ENCODE results near the gene CLCN6. TPM values are rescaled to one million over a fixed set of nuclear protein-coding genes. Genes with fewer than 3 reads are reported as not detected.

Gene CLCN6
- total RNA-seq, 1 experiment from 2014 or later, result 6.1 TPM

DNA sequence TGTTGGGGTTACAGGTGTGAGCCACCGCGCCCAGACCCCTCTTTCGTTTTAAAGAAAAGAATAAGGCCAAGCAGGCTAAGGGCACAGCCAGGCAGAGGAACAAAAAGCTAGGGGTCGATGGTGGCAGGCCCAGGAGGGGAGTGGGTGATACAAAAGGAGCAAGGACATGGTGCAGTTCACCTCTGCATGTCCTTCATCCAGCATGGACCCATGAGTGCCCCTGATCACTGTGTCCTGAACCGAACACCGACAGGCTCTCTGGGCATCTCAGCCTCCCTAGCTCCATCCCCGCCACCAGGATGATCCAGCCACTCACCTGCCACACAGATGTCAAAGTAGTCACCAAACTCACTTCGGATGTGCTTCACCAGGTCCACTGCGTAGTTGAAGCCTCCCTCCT lies 6.1 kb upstream of the CLCN6 start:
- Histone ChIP-seq H3K4me1 (ENCODE audit: insufficient read depth, low read length) (peaks cover 29% of the 10 kb centered on the region), H2AFZ (ENCODE audit: low read length) (no peak overlapping the region), H3K79me2 (ENCODE audit: low read length) (no peaks in the 10 kb centered on the region), H3K27me3 (ENCODE audit: low read length) (no peaks in the 10 kb centered on the region), H3K36me3 (ENCODE audit: low read depth, low read length) (no peaks in the 10 kb centered on the region), H3F3A (ENCODE audit: low read length, unreplicated experiment) (no peaks in the 10 kb centered on the region), H3K9me3 (ENCODE audit: low read length) (no peaks in the 10 kb centered on the region), H3K4me2 (ENCODE audit: low read length) (no peak overlapping the region), H3K9me2 (replicated peaks; ENCODE audit: low read length) (no peaks in the 10 kb centered on the region), H4K20me1 (ENCODE audit: low read length) (no peaks in the 10 kb centered on the region), H3K9ac (ENCODE audit: low read length) (no peak overlapping the region), H3K4me3 (ENCODE audit: low read length) (no peak overlapping the region), H3K27ac (ENCODE audit: low read length) (no peak overlapping the region)
- DNase-seq (no peak), ATAC-seq (no peak)
- CTCF ChIA-PET, result no interaction called here
- POLR2A ChIA-PET (ENCODE audit: unreplicated experiment), result no interaction called here
- intact Hi-C loops (cut with micrococcal nuclease), result no loop called here
- BruUV-seq (replicated peaks), result no TSS peak
- TF ChIP-seq EZH2phosphoT487 (IDR thresholded peaks at IDR 0.05; ENCODE audit: borderline replicate concordance, low read length), result no peak

DNA sequence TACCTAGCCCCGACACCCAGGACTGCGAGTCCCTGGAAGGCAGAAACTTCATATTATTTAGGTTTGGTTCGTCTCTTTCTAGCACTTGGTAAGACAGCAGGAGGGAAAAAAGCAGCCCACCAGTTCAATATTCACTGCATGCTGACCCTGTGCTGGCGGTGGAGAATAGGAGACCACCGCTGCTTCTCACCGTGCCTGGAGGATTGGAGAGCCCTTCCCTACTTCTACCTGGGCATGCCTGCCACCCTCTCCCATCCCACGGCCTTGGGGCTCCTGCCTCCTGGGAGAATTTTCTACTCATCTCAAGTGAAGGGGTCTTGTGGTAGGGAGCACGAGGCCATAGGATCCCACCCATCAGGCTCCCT lies 5.6 kb upstream of the CLCN6 start:
- no peaks in the 10 kb centered on the region for H3K27me3 ChIP-seq (ENCODE audit: low read length)
- ChIA-PET CTCF (no interaction called here), POLR2A (ENCODE audit: unreplicated experiment) (no interaction called here)
- intact Hi-C loops (cut with micrococcal nuclease), result no loop called here
- TF ChIP-seq EZH2phosphoT487 (IDR thresholded peaks at IDR 0.05; ENCODE audit: borderline replicate concordance, low read length) (no peak), EZH2 (IDR thresholded peaks at IDR 0.05; ENCODE audit: low read length, unreplicated experiment) (no peak)
- TF ChIP-seq, protein P1, sequence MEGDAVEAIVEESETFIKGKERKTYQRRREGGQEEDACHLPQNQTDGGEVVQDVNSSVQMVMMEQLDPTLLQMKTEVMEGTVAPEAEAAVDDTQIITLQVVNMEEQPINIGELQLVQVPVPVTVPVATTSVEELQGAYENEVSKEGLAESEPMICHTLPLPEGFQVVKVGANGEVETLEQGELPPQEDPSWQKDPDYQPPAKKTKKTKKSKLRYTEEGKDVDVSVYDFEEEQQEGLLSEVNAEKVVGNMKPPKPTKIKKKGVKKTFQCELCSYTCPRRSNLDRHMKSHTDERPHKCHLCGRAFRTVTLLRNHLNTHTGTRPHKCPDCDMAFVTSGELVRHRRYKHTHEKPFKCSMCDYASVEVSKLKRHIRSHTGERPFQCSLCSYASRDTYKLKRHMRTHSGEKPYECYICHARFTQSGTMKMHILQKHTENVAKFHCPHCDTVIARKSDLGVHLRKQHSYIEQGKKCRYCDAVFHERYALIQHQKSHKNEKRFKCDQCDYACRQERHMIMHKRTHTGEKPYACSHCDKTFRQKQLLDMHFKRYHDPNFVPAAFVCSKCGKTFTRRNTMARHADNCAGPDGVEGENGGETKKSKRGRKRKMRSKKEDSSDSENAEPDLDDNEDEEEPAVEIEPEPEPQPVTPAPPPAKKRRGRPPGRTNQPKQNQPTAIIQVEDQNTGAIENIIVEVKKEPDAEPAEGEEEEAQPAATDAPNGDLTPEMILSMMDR (conservative IDR thresholded peaks at IDR 0.05; ENCODE audit: low read depth, low read length), result no peak
- no peak overlapping the region for H3K4me2 ChIP-seq (ENCODE audit: low read length)
- no peak overlapping the region for H3K4me3 ChIP-seq (ENCODE audit: low read length)
- ATAC-seq, result no peak
- H3F3A ChIP-seq (ENCODE audit: low read length, unreplicated experiment), result no peaks in the 10 kb centered on the region
- no peaks in the 10 kb centered on the region for H3K79me2 ChIP-seq (ENCODE audit: low read length)
- H3K9me2 ChIP-seq (replicated peaks; ENCODE audit: low read length), result no peaks in the 10 kb centered on the region
- H3K36me3 ChIP-seq (ENCODE audit: low read depth, low read length), result no peaks in the 10 kb centered on the region
- no peaks in the 10 kb centered on the region for H3K9me3 ChIP-seq (ENCODE audit: low read length)
- no peak overlapping the region for H3K9ac ChIP-seq (ENCODE audit: low read length)
- peaks cover 33% of the 10 kb centered on the region for H3K4me1 ChIP-seq (ENCODE audit: insufficient read depth, low read length)
- H4K20me1 ChIP-seq (ENCODE audit: low read length), result no peaks in the 10 kb centered on the region
- BruUV-seq (replicated peaks), result no TSS peak
- H3K27ac ChIP-seq (ENCODE audit: low read length), result no peak overlapping the region
- DNase-seq, result no peak
- no peak overlapping the region for H2AFZ ChIP-seq (ENCODE audit: low read length)

DNA sequence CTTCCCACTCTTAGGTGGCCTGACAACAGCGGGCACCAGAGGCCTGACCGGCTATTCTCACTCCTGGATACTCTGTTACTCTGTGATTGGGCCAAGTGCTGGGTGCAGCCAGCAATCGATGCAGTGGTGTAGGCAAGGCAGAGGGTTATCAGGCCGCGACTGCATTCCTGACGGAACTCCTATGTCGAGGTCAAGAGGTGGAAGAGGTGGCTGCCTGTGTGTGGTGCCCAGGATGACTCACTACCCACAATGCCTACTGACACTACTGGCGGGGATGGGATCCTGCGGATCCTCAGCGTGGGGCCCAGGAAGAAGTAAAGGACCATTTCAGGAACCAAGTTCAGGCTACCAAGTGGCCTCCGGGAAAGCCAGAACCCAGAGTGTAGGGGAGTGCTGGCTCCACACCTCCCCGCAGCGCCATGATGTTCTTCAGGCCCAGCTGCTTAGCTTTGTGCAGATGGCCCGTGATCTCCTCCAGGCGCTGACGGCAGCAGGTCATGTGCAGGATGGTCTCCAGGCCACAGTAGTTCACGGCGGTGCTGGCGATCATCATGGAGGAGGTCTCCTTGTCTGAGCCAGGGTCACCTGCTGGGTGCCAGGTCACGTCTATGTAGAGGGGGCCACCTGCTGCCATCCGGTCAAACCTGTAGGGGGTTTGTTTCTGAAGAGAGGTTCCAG lies 5.1 kb upstream of the CLCN6 start:
- POLR2A ChIA-PET (ENCODE audit: unreplicated experiment), result no interaction called here
- DNase-seq, result no peak

More for the DNA sequence above, 5.1 kb upstream of the CLCN6 start:
- intact Hi-C loops (cut with micrococcal nuclease), result no loop called here
- no peaks in the 10 kb centered on the region for H3K9me3 ChIP-seq (ENCODE audit: low read length)
- no peaks in the 10 kb centered on the region for H4K20me1 ChIP-seq (ENCODE audit: low read length)
- TF ChIP-seq, protein P1 (conservative IDR thresholded peaks at IDR 0.05; ENCODE audit: low read depth, low read length), result no peak
- no peak for TF ChIP-seq EZH2 (IDR thresholded peaks at IDR 0.05; ENCODE audit: low read length, unreplicated experiment)
- no peak for TF ChIP-seq EZH2phosphoT487 (IDR thresholded peaks at IDR 0.05; ENCODE audit: borderline replicate concordance, low read length)
- H3K27me3 ChIP-seq (ENCODE audit: low read length), result no peaks in the 10 kb centered on the region
- no peaks in the 10 kb centered on the region for H3K79me2 ChIP-seq (ENCODE audit: low read length)
- H3K36me3 ChIP-seq (ENCODE audit: low read depth, low read length), result no peaks in the 10 kb centered on the region
- H3F3A ChIP-seq (ENCODE audit: low read length, unreplicated experiment), result no peaks in the 10 kb centered on the region
- no TSS peak for BruUV-seq (replicated peaks)
- H3K9me2 ChIP-seq (replicated peaks; ENCODE audit: low read length), result no peaks in the 10 kb centered on the region
- ATAC-seq, result no peak
- no peak overlapping the region for H2AFZ ChIP-seq (ENCODE audit: low read length)
- H3K4me1 ChIP-seq (ENCODE audit: insufficient read depth, low read length), result peaks cover 33% of the 10 kb centered on the region
- CTCF ChIA-PET, result interaction anchor here (0.7 kb wide), 1 partner anchor 218 kb away, joined by 6 read pairs; the partner anchor contains the start of gene MIIP
- H3K4me2 ChIP-seq (ENCODE audit: low read length), result no peak overlapping the region
- no peak overlapping the region for H3K4me3 ChIP-seq (ENCODE audit: low read length)
- no peak overlapping the region for H3K27ac ChIP-seq (ENCODE audit: low read length)
- H3K9ac ChIP-seq (ENCODE audit: low read length), result no peak overlapping the region

Data from PC-3 (cell line).